Neural cell (in vitro differentiated cells): Measurements from ENCODE around the gene TRIM37. TPM values are rescaled to one million over a fixed set of nuclear protein-coding genes. Genes with fewer than 3 reads are reported as not detected.
"Not testable (repeated sequence)": the region's sequence is repeated elsewhere in the genome, so short reads cannot be mapped to it uniquely, and the experiment has no call there.

Source experiments
- H2AFZ ChIP-seq: fragments of 200-600, 300-800 bp; sonication (generic), shearing (Covaris generic); 2 replicates; pipeline ENCODE4 v1.6.0; 2014; ENCODE audit warnings: low read depth, mild to moderate bottlenecking, antibody characterized with exemption, low read length, moderate library complexity
- H3F3A ChIP-seq: fragments of 200-600 bp; shearing (Covaris generic); 2 replicates; pipeline ENCODE4 v1.6.1; 2016; ENCODE audit warnings: mild to moderate bottlenecking, moderate library complexity, mixed read lengths, antibody characterized with exemption, low read length; ENCODE audit not compliant: insufficient read depth, poor library complexity, severe bottlenecking
- H3K27ac ChIP-seq: fragments of 200-600, 300-800 bp; sonication (generic), shearing (Covaris generic); 2 replicates; pipeline ENCODE4 v1.5.1; 2014; ENCODE audit warnings: mild to moderate bottlenecking, low read length, moderate library complexity
- H3K27me3 ChIP-seq: fragments of 300-800, 200-600 bp; sonication (generic), shearing (Covaris generic); 2 replicates; pipeline ENCODE4 v1.6.0; 2014; ENCODE audit warnings: mild to moderate bottlenecking, low read depth, low read length, moderate library complexity; ENCODE audit not compliant: insufficient read depth
- H3K36me3 ChIP-seq: fragments of 300-800, 200-600 bp; sonication (generic), shearing (Covaris generic); 2 replicates; pipeline ENCODE4 v1.5.1; 2014; ENCODE audit warnings: mild to moderate bottlenecking, antibody characterized with exemption, low read length, moderate library complexity; ENCODE audit not compliant: insufficient read depth
- H3K4me2 ChIP-seq: fragments of 300-800, 200-600 bp; sonication (generic), shearing (Covaris generic); 2 replicates; pipeline ENCODE4 v1.6.0; 2014; ENCODE audit warnings: mild to moderate bottlenecking, low read length
- H3K4me3 ChIP-seq: fragments of 300-800, 200-600 bp; sonication (generic), shearing (Covaris generic); 2 replicates; pipeline ENCODE4 v1.5.1; 2014; ENCODE audit warnings: mild to moderate bottlenecking, low read length, moderate library complexity
- H3K79me2 ChIP-seq: fragments of 200-600 bp; shearing (Covaris generic); replicated peaks from 2 replicates; pipeline ENCODE4 v1.6.0; 2014; ENCODE audit warnings: mild to moderate bottlenecking, low read length, moderate library complexity; ENCODE audit not compliant: insufficient read depth
- H3K9ac ChIP-seq: fragments of 300-800, 200-600 bp; sonication (generic), shearing (Covaris generic); 2 replicates; pipeline ENCODE4 v1.6.1; 2016; ENCODE audit warnings: mild to moderate bottlenecking, low read length, mixed read lengths
- H3K9me2 ChIP-seq: fragments of 200-600 bp; shearing (Covaris generic); 2 replicates; pipeline ENCODE4 v1.6.1; 2016; ENCODE audit warnings: mild to moderate bottlenecking, low read length, mixed read lengths; ENCODE audit not compliant: insufficient read depth
- H3K9me3 ChIP-seq: fragments of 200-600, 300-800 bp; sonication (generic), shearing (Covaris generic); 2 replicates; pipeline ENCODE4 v1.6.1; 2016; ENCODE audit warnings: mild to moderate bottlenecking, mixed run types, low read length, moderate library complexity, mixed read lengths
- H4K20me1 ChIP-seq: fragments of 200-600 bp; shearing (Covaris generic); 2 replicates; pipeline ENCODE4 v1.6.1; 2016; ENCODE audit warnings: mild to moderate bottlenecking, mixed run types; ENCODE audit not compliant: insufficient read depth
- CTCF ChIP-seq: fragments of 450-650 bp; IDR thresholded peaks from 2 replicates; pipeline ENCODE4 v1.5.1; 2014; ENCODE audit warnings: antibody characterized with exemption, mild to moderate bottlenecking, moderate library complexity; ENCODE audit not compliant: poor library complexity, severe bottlenecking
- EP300 ChIP-seq: fragments of 450-650 bp; conservative IDR thresholded peaks from 2 replicates; pipeline ENCODE4 v1.6.1; 2014; ENCODE audit warnings: antibody characterized with exemption, mild to moderate bottlenecking, moderate library complexity; ENCODE audit not compliant: poor library complexity, severe bottlenecking
- EZH2 ChIP-seq: fragments of 200-600, 300-800 bp; shearing (Covaris generic), sonication (generic); IDR thresholded peaks from 2 replicates; pipeline ENCODE4 v1.6.1; 2014; ENCODE audit warnings: antibody characterized with exemption, low read length, borderline replicate concordance, mild to moderate bottlenecking; ENCODE audit not compliant: insufficient read depth, poor library complexity, severe bottlenecking
- MXI1 ChIP-seq: fragments of 450-650 bp; conservative IDR thresholded peaks from 2 replicates; pipeline ENCODE4 v1.6.1; 2014; ENCODE audit warnings: antibody characterized with exemption, mild to moderate bottlenecking; ENCODE audit not compliant: poor library complexity, severe bottlenecking
- POLR2AphosphoS5 ChIP-seq: IDR thresholded peaks from 2 replicates; pipeline ENCODE4 v1.6.1; 2012
- RAD21 ChIP-seq: fragments of 450-650 bp; conservative IDR thresholded peaks from 2 replicates; pipeline ENCODE4 v1.6.1; 2014; ENCODE audit warnings: antibody characterized with exemption, mild to moderate bottlenecking, moderate library complexity
- REST ChIP-seq: IDR thresholded peaks from 2 replicates; pipeline ENCODE4 v1.6.1; 2012; ENCODE audit warnings: borderline replicate concordance
- SMC3 ChIP-seq: fragments of 450-650 bp; conservative IDR thresholded peaks from 2 replicates; pipeline ENCODE4 v1.6.1; 2014; ENCODE audit warnings: antibody characterized with exemption, mild to moderate bottlenecking, moderate library complexity; ENCODE audit not compliant: poor library complexity
- TAF1 ChIP-seq: IDR thresholded peaks from 2 replicates; pipeline ENCODE4 v1.6.1; 2012; ENCODE audit warnings: low read depth
- polyA plus RNA-seq: library from polyadenylated mRNA; depleted of rRNA; stranded (reverse); fragments of >200 nt; gene quantifications from 2 replicates; pipeline ENCODE4 v1.2.3, GENCODE V29; 2014

The TRIM37 gene
- polyA plus RNA-seq, 1 donor from 2014 or later, result 65.2 TPM

DNA sequence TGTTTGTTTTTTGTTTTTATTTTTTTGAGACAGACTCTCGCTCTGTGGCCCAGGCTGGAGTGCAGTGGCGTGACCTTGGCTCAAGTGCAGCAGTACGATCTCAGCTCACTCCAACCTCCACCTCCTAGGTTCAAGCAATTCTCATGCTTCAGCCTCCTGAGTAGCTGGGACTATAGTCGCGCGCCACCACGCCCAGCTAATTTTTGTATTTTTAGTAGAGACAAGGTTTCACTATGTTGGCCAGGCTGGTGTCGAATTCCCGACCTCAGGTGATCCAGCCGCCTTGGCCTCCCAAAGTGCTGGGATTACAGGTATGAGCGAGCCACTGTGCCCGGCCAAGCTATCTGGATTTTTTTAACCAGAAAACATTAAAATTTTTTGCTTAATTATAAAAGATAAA lies 16.1 kb downstream of the TRIM37 start:
- H3K79me2 ChIP-seq, H4K20me1 ChIP-seq, H3K9me2 ChIP-seq, H3K9ac ChIP-seq, H3K27me3 ChIP-seq, H3K4me3 ChIP-seq, H3K36me3 ChIP-seq, H3K9me3 ChIP-seq, H2AFZ ChIP-seq, H3F3A ChIP-seq, H3K4me2 ChIP-seq, H3K27ac ChIP-seq: not testable (repeated sequence)

- Histone ChIP-seq H3K9me2 (no peaks in the 10 kb centered on the region), H3F3A (no peaks in the 10 kb centered on the region), H3K4me3 (no peak overlapping the region), H2AFZ (no peak overlapping the region), H4K20me1 (no peaks in the 10 kb centered on the region), H3K9ac (no peak overlapping the region), H3K27me3 (no peaks in the 10 kb centered on the region), H3K79me2 (no peaks in the 10 kb centered on the region), H3K4me2 (no peak overlapping the region), H3K36me3 (no peaks in the 10 kb centered on the region), H3K27ac (no peak overlapping the region), H3K9me3 (no peaks in the 10 kb centered on the region)
- TF ChIP-seq EP300 (no peak), REST (no peak), RAD21 (no peak), POLR2AphosphoS5 (no peak), SMC3 (no peak), EZH2 (no peak), TAF1 (no peak), CTCF (no peak), MXI1 (no peak)
Measured at GRCh38 chr17:59084154-59084553, 22.5 kb downstream of the TRIM37 start.

DNA sequence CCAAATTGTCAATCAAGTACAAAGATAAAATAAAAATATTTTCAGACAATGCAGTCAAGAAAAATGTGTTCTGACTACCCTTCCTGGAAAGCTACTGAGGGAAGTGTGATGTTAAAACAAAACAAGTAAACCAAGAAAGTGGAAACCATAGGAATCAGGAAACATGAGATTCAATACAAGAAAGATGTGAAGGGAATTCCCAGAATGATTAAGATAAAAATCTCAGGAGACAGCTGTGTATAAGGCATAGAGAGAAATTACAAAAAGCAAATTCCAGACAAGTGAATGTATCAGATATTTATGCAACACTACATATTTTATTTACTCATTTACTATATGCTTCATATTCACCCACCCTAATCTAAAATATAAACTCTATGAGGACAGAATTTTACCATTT lies 32.2 kb downstream of the TRIM37 start:
- no peaks in the 10 kb centered on the region for H3K9me3 ChIP-seq
- no peaks in the 10 kb centered on the region for H3F3A ChIP-seq
- H3K36me3 ChIP-seq, result peaks cover 9% of the 10 kb centered on the region
- H3K27ac ChIP-seq, result no peak overlapping the region
- no peak overlapping the region for H3K4me2 ChIP-seq
- H3K9ac ChIP-seq, result no peak overlapping the region
- H3K4me3 ChIP-seq, result no peak overlapping the region
- H2AFZ ChIP-seq, result no peak overlapping the region
- H3K79me2 ChIP-seq, result no peaks in the 10 kb centered on the region
- TF ChIP-seq TAF1 (no peak), MXI1 (no peak), EZH2 (no peak), CTCF (no peak), REST (no peak), SMC3 (no peak), POLR2AphosphoS5 (no peak), RAD21 (no peak), EP300 (no peak)
- H3K27me3 ChIP-seq, result no peaks in the 10 kb centered on the region
- no peaks in the 10 kb centered on the region for H3K9me2 ChIP-seq
- no peaks in the 10 kb centered on the region for H4K20me1 ChIP-seq
